Activated naive CD8-positive, alpha-beta T cell treated with anti-CD3 and anti-CD28 coated beads, Interleukin-2, amount 10 ng/mL, durations not matched to agents 7 days and 5 days (primary cell): ENCODE measurements around the gene SRRM1. TPM values are rescaled to one million over a fixed set of nuclear protein-coding genes. Genes with fewer than 3 reads are reported as not detected.
"Not testable (repeated sequence)": the region's sequence is repeated elsewhere in the genome, so short reads cannot be mapped to it uniquely, and the experiment has no call there.

Experiments used
- ATAC-seq: fragments of 150-1000 bp; cut with Tn5 transposase; one replicate; pipeline ENCODE4 v1.10.0; 2021; ENCODE audit warnings: low read depth, moderate library complexity
- POLR2A ChIA-PET: fragments of 350-600 bp; sonication (Branson Sonifier 250); formaldehyde crosslinking; loops from one replicate; lab custom pipeline; 2021; ENCODE audit warnings: antibody characterized with exemption; lab: Charles Lee
- DNase-seq: peaks from one replicate; pipeline ENCODE4 v3.0.0; 2021
- H3K27ac Mint-ChIP-seq: one replicate; pipeline ENCODE4 v1.8.0; 2022; ENCODE audit warnings: mild to moderate bottlenecking, mixed read lengths
- H3K27me3 Mint-ChIP-seq: one replicate; pipeline ENCODE4 v1.8.0; 2022; ENCODE audit warnings: mild to moderate bottlenecking, moderate library complexity, mixed read lengths
- H3K36me3 Mint-ChIP-seq: one replicate; pipeline ENCODE4 v1.8.0; 2021; ENCODE audit warnings: mild to moderate bottlenecking, mixed read lengths
- H3K4me1 Mint-ChIP-seq: one replicate; pipeline ENCODE4 v1.8.0; 2021; ENCODE audit warnings: mixed read lengths
- H3K4me3 Mint-ChIP-seq: one replicate; pipeline ENCODE4 v1.8.0; 2022; ENCODE audit warnings: mild to moderate bottlenecking, moderate library complexity, mixed read lengths
- H3K9me3 Mint-ChIP-seq: one replicate; pipeline ENCODE4 v1.8.0; 2021; ENCODE audit warnings: mixed read lengths
- total RNA-seq, 2 experiments: library from RNA; stranded (reverse); gene quantifications; one replicate each; pipeline ENCODE4 v1.2.3, GENCODE V29; 2021

The SRRM1 gene
- total RNA-seq, 2 experiments from 2014 or later: 211 to 220 TPM

DNA sequence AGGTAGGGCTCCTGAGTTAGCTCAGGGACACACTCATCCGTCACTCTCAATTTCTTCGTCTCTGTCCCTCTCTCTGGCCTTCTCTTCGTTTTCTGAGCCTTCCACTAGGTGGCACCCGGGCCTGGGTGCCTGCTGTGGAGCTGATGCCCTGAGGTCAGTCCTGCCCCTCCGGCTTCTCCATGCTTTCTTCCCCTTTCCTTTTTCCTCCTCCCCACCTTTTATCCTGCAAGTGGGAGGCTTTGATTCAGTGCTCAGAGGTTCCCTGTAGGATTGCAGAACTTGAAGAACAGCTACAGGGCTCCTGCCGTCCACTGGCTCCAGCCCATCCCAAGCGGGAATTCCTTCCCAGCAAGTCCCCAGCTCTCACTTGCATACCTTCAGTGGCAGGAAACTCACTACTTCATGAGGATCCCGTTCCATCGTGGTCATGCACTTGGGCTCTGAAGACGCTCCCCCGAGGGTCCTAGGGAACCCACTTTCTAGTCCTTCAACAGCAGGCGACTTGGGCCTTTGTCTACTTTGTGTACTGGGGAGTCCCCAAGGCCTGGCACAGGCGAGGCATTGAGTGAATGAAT is 45.6 kb downstream of the SRRM1 start:
- H3K27ac Mint-ChIP-seq: no peak overlapping the region
- H3K9me3 Mint-ChIP-seq: no peaks in the 10 kb centered on the region
- DNase-seq: peak; percentile 59
- H3K4me3 Mint-ChIP-seq: no peak overlapping the region
- peaks cover 4% of the 10 kb centered on the region for H3K4me1 Mint-ChIP-seq
- ATAC-seq: peak; percentile 76
- POLR2A ChIA-PET: no interaction called here
- peaks cover 8% of the 10 kb centered on the region for H3K27me3 Mint-ChIP-seq
- no peaks in the 10 kb centered on the region for H3K36me3 Mint-ChIP-seq

DNA sequence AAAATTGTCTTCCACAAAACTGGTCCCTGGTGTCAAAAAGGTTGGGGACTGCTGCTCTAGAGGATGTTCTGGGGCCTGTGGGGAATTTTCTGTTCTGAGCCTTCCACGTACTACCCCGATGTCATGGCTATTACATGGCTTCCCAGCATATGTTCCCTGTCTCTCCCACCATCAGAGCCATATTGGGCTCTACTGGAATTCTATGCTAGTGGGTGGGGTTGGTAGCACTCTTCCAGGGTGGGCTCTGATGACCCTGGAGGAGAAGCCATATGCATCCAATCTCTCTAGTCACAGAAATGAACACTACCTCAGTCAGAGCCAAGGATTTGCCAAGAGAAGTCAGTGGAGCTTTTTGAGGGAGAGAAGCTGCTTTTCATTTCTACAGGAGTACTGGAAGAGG is 47.9 kb downstream of the SRRM1 start:
- peaks cover 12% of the 10 kb centered on the region for H3K27me3 Mint-ChIP-seq
- POLR2A ChIA-PET: no interaction called here

DNA sequence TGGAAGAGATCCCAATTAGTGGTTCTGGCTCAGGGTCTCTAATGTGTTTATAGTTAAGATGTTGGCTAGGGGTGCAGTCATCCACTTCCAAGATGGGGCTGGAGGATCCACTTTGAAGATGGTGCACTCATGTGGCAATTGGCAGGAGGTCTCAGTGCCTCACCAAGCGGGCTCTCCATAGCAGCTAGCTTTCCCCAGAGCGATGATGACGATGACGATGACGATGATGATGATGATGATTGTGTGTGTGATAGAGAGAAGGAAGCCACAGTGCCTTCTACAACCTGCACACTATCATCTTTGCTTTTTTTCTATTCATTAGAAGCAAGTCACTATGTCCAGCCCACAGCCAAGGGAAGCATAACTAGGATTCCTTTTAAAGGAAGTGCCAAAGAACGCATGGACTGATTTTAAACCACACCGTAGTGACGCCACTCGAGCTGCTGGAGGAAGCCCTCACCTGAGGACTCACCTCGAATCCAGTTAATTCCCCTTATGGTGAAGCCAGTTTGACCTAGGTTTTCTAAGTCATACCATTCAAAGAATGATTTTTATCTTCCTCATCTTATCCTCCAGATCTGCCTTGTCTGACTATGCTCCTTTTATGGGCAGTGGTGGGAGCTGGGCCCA is 49.4 kb downstream of the SRRM1 start:
- POLR2A ChIA-PET: no interaction called here
- H3K4me1 Mint-ChIP-seq: peaks cover 9% of the 10 kb centered on the region
- peaks cover 17% of the 10 kb centered on the region for H3K27me3 Mint-ChIP-seq
- no peaks in the 10 kb centered on the region for H3K36me3 Mint-ChIP-seq
- ATAC-seq (no peak), DNase-seq (no peak)
- H3K4me3 Mint-ChIP-seq: no peak overlapping the region
- H3K9me3 Mint-ChIP-seq: no peaks in the 10 kb centered on the region
- no peak overlapping the region for H3K27ac Mint-ChIP-seq

More for the DNA sequence above, 47.9 kb downstream of the SRRM1 start:
- Mint-ChIP-seq H3K4me1 (peaks cover 4% of the 10 kb centered on the region), H3K9me3 (no peaks in the 10 kb centered on the region), H3K36me3 (no peaks in the 10 kb centered on the region), H3K27ac (no peak overlapping the region), H3K4me3 (no peak overlapping the region)
- no peak for DNase-seq
- no peak for ATAC-seq

DNA sequence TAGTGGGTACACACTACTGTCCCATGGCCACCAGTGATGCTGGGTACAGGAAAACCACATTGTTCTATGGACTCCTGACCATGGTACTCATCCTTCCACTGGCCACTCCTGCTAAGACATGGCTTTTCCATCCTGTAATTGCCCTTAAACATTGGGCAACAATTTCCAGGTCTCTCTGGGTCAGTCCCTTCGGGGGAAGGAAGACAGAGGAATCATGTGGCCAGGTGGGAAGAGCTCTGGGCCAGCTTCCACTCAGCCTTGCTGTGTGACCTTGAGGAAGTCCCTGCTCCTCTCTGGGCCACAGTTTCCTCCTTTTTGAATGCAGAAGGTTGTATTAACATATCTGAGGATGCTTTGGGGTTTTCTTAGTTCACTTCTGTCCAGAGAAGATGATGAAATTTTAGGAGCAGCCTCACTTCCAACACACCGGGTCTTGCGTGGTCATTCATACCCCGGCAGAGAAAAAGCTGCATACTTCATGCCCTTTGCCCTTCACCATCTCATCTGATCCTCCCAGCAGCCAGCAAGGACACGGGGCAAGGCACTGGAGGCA is 50.8 kb downstream of the SRRM1 start:
- Mint-ChIP-seq H3K4me3 (no peak overlapping the region), H3K36me3 (no peaks in the 10 kb centered on the region), H3K27me3 (peaks cover 19% of the 10 kb centered on the region), H3K9me3 (no peaks in the 10 kb centered on the region), H3K27ac (no peak overlapping the region), H3K4me1 (peaks cover 5% of the 10 kb centered on the region)
- no peak for ATAC-seq
- POLR2A ChIA-PET: no interaction called here
- no peak for DNase-seq

DNA sequence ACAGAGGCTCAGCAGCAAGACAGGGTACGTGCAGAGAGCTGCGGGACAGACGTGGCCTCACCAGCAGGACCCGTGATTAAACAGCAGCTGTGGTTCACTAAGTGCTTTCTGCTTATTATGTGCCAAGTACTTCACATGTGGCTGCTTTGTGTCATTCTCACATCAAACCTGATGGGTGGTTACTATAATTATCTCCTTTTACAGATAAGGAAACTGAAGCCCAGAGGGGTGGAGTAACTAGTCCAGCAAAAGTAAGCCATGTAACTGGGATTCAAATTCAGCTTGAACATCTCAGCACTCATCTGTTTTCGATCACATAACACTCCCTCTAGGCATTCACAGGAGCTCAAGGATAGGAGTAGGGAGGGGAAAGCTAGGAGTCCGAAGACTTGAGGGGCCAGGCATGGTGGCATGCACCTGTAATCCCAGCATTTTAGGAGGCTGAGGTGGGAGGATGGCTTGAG is 51.3 kb downstream of the SRRM1 start:
- H3K36me3 Mint-ChIP-seq: no peaks in the 10 kb centered on the region
- no peak overlapping the region for H3K4me3 Mint-ChIP-seq
- H3K27me3 Mint-ChIP-seq: peaks cover 19% of the 10 kb centered on the region
- H3K4me1 Mint-ChIP-seq: peaks cover 5% of the 10 kb centered on the region
- POLR2A ChIA-PET: no interaction called here
- H3K9me3 Mint-ChIP-seq: no peaks in the 10 kb centered on the region
- no peak overlapping the region for H3K27ac Mint-ChIP-seq
- no peak for ATAC-seq
- no peak for DNase-seq

DNA sequence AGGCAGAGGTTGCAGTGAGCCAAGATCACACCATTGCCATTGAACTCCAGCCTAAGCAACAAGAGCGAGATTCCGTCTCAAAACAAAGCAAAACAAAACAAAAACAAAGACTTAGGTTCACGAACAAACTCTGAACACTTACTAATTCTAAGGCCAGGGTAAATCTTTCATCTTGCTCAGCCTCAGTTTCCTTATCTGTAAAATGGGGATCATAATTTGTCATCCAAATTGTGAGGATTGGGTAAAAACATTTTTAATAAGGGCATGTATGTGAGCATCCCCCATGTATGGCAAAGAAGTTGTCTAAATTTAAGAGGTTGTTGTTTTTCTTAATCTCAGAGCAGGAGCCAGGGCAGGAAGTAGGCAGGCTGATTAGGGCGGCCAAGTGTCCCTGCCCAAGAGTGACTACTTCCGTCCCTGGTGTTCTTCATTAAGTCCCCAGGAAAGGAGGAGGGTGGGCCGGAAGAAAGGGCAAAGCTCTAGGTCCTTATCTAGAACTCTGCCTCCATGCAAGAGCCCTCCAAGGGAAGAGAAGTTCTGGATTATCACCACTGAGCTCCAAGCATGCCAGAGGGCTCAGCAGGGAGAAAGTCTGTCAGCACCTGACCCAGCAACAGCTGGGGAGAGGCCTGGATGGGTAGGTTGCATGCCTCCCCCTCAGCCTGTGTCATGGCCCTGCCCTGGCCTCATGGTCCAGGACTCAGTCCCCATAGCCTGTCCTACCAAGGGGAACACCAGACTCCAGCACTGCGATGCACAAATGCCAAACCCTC is 52.3 kb downstream of the SRRM1 start:
- no peak overlapping the region for H3K27ac Mint-ChIP-seq
- no peaks in the 10 kb centered on the region for H3K36me3 Mint-ChIP-seq
- no peak overlapping the region for H3K4me3 Mint-ChIP-seq
- H3K9me3 Mint-ChIP-seq: no peaks in the 10 kb centered on the region
- H3K4me1 Mint-ChIP-seq: peaks cover 5% of the 10 kb centered on the region
- DNase-seq (no peak), ATAC-seq (no peak)
- POLR2A ChIA-PET: no interaction called here
- H3K27me3 Mint-ChIP-seq: peaks cover 19% of the 10 kb centered on the region

DNA sequence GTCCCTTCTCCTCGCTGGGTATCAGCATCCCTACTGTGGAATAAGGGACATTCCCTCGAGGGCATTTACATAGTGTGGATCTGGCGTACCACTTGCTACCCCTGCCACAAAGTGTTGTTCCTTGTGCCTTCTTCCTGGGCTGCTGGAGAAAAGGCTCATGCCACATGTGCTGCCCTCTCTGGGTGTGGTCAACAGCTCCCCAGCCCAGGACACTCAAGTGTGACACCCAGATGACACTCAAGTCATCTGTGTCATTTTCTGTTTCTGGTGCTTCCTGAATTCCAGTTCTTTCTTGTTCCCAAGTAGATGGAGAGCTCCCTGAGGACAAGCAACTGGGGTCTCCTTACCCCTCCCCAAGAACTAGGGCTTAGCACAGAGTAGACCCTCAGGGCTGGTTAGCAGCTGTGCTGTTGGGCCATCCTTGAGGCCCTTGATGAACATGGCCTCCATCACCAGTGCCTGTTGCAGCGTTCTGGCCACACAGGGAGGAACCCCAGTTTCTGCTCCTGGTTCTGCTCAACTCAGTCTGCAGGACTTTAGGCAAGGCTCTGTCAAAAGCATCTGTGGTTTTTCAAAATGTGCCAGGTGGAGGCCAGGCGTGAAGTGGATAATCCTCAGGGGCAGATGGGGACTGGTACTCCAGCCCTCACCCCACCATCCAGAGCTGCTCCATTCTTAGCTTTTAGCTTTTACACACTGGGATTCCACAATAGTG is 53.1 kb downstream of the SRRM1 start:
- POLR2A ChIA-PET: no interaction called here
- Mint-ChIP-seq H3K9me3 (no peaks in the 10 kb centered on the region), H3K27me3 (peaks cover 16% of the 10 kb centered on the region), H3K4me1 (peaks cover 5% of the 10 kb centered on the region), H3K36me3 (no peaks in the 10 kb centered on the region), H3K27ac (no peak overlapping the region), H3K4me3 (no peak overlapping the region)
- DNase-seq (no peak), ATAC-seq (no peak)

DNA sequence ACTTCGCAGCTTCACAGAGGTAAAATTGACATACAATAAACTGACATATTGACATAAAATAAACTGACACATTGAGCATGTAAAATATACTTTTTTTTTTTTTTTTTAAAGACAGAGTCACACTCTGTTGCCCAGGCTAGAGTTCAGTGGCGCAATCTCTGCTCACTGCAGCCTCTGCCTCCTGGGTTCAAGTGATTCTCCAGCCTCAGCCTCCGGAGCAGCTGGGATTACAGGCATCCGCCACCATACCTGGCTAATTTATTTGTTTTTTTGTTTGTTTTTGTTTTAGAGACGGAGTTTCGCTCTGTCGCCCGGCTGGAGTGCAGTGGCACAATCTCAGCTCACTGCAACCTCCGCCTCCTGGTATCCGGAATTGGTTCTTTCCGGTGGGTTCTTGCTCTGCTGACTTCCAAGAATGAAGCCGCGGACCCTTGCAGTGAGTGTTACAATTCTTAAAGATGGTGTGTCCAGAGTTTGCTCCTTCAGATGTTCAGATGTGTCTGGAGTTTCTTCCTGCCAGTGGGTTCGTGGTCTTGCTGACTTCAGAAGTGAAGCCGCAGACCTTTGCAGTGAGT is 53.7 kb downstream of the SRRM1 start:
- DNase-seq (no peak), ATAC-seq (no peak)
- POLR2A ChIA-PET: no interaction called here
- Mint-ChIP-seq H3K27ac (no peak overlapping the region), H3K4me3 (no peak overlapping the region), H3K4me1 (peaks cover 5% of the 10 kb centered on the region), H3K9me3 (no peaks in the 10 kb centered on the region), H3K27me3 (peaks cover 11% of the 10 kb centered on the region), H3K36me3 (no peaks in the 10 kb centered on the region)

DNA sequence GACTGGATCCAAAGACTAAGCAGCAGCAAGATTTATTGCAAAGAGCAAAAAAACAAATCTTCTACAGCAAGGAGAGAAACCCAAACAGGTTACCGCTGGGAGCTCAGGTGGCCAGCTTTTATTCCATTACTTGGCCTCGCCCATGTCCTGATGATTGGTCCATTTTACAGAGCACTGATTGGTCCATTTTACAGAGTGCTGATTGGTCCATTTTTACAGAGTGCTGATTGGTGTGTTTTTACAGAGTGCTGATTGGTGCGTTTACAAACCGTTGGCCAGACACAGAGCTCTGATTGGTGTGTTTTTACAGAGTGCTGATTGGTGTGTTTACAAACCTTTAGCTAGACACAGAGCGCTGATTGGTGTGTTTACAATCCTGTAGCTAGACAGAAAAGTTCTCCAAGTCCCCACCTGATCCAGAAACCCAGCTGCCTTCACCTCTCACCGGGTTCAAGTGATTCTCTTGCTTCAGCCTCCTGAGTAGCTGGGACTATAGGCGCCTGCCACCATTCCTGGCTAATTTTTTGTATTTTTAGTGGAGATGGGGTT is 54.4 kb downstream of the SRRM1 start:
- POLR2A ChIA-PET, ATAC-seq, H3K27ac Mint-ChIP-seq, DNase-seq, H3K36me3 Mint-ChIP-seq, H3K4me1 Mint-ChIP-seq, H3K4me3 Mint-ChIP-seq, H3K9me3 Mint-ChIP-seq: not testable (repeated sequence)
- peaks cover 11% of the 10 kb centered on the region for H3K27me3 Mint-ChIP-seq

DNA sequence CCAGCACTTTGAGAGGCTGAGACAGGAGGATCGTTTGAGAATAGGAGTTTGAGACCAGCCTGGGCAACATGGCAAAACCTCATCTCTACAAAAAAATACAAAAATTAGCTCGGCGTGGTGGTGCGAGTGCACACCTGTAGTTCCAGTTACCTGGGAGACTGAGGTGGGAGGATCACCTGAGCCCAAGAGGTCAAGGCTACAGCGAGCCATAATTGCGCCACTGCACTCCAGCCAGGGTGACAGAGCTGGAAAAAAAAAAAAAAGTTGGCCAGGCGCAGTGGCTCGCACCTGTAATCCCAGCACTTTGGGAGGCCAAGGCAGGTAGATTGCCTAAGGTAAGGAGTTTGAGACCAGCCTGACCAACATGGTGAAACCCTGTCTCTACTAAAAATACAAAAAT is 55.2 kb downstream of the SRRM1 start:
- not testable (repeated sequence) for H3K4me1 Mint-ChIP-seq, ATAC-seq

DNA sequence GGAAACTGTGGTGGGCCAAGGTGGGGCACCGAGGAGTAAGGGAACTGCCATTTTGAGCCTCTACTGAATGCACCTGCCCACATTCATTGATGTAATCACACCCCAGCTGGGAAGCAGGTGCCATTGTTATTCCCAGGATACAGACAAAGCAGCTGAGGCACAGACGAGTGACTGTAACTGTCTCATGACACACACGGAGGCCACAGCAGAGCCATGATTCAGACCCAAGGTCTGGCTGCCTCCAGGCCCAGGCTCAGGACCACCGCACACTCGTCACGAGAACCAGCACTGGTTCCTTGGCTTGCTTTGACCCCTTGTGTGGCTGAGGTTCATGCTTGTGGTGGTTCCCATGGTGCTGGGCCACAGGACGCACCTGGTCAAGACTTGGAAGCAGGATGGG is 56.5 kb downstream of the SRRM1 start:
- peaks cover 11% of the 10 kb centered on the region for H3K27me3 Mint-ChIP-seq
- no peaks in the 10 kb centered on the region for H3K36me3 Mint-ChIP-seq
- H3K4me3 Mint-ChIP-seq: no peak overlapping the region
- H3K27ac Mint-ChIP-seq: no peak overlapping the region
- ATAC-seq (no peak), DNase-seq (no peak)
- POLR2A ChIA-PET: interaction anchor here (0.6 kb wide), 1 partner anchor 1218 kb away, joined by 3 read pairs; no protein-coding TSS in a partner anchor
- peaks cover 5% of the 10 kb centered on the region for H3K4me1 Mint-ChIP-seq
- no peaks in the 10 kb centered on the region for H3K9me3 Mint-ChIP-seq

More for the DNA sequence above, 55.2 kb downstream of the SRRM1 start:
- peaks cover 11% of the 10 kb centered on the region for H3K27me3 Mint-ChIP-seq
- H3K27ac Mint-ChIP-seq, POLR2A ChIA-PET, H3K9me3 Mint-ChIP-seq, DNase-seq, H3K36me3 Mint-ChIP-seq, H3K4me3 Mint-ChIP-seq: not testable (repeated sequence)

DNA sequence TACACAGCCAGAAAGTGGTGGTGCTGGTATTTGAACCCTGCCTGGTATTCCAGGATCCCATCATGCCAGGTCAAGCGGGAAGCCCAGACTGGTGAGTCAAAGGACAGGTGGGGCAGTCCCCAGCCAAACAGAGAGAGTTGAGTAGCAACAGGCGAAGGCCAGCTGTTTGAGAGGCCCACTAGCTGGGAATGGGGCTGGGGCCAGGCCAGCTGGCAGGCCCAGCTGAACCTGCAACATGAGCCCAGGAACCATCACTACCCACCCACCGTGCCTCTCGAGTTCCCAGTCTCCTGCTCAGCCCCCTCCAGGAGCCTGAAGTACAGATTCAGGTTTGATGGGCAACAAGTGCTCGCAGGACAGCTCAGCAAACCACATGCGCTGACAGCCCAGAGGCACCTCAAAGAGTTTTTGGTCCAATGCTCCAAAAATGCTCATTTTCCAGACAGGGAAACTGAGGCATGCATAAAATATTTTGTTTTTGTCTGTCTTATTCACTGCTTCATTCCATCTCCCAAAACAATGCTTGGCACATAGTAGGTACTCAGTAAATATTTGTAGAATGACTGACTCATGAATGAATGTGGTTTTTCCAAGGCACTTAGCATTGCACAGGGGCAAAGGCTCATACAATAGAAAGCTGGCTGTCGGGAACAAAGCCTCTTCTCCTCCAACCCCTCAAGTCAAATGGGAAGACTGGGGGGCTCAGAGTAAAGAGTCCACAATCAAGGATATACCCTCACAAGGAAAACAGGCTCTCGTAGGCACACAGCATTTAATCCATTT is 59.6 kb downstream of the SRRM1 start:
- H3K9me3 Mint-ChIP-seq: no peaks in the 10 kb centered on the region
- peaks cover 2% of the 10 kb centered on the region for H3K27me3 Mint-ChIP-seq
- POLR2A ChIA-PET: no interaction called here
- ATAC-seq: no peak
- H3K4me3 Mint-ChIP-seq: no peak overlapping the region
- no peaks in the 10 kb centered on the region for H3K36me3 Mint-ChIP-seq
- DNase-seq: no peak
- peaks cover 6% of the 10 kb centered on the region for H3K4me1 Mint-ChIP-seq
- H3K27ac Mint-ChIP-seq: no peak overlapping the region
